HepG2 (cell line): Measurements from ENCODE around the gene CST3. TPM values are rescaled to one million over a fixed set of nuclear protein-coding genes. Genes with fewer than 3 reads are reported as not detected.
A peak's percentile ranks its signal among the peaks of the same experiment; 100 is the strongest.

Experiments used
- ATAD3A ChIP-seq: sonication (generic); formaldehyde crosslinking; IDR thresholded peaks from 2 replicates; pipeline ENCODE4 v1.4.0; 2020; ENCODE audit warnings: missing genetic modification reagents
- IRX3 ChIP-seq: sonication (generic); formaldehyde crosslinking; IDR thresholded peaks from 2 replicates; pipeline ENCODE4 v1.8.1; 2023; ENCODE audit warnings: mild to moderate bottlenecking, low read depth, missing genetic modification reagents, borderline replicate concordance
- NFE2L2 ChIP-seq: fragments of 150-350 bp; IDR thresholded peaks from 2 replicates; pipeline ENCODE4 v1.6.1; 2014; ENCODE audit warnings: low read length
- STAG1 ChIP-seq: sonication (generic); formaldehyde crosslinking; IDR thresholded peaks from 2 replicates; pipeline ENCODE4 v1.4.0; 2020; ENCODE audit warnings: missing genetic modification reagents
- THAP11 ChIP-seq: IDR thresholded peaks from 2 replicates; pipeline ENCODE4 v1.6.1; 2016; ENCODE audit warnings: missing biosample characterization, missing genetic modification reagents
- YEATS2 ChIP-seq: sonication (generic); formaldehyde crosslinking; IDR thresholded peaks from 2 replicates; pipeline ENCODE4 v1.4.0; 2020; ENCODE audit warnings: missing genetic modification reagents, borderline replicate concordance
- ZNF12 ChIP-seq: sonication (generic); formaldehyde crosslinking; IDR thresholded peaks from 2 replicates; pipeline ENCODE4 v1.5.0; 2020; ENCODE audit warnings: missing genetic modification reagents
- ZNF512B ChIP-seq: sonication (generic); formaldehyde crosslinking; IDR thresholded peaks from 2 replicates; pipeline ENCODE4 v1.5.1; 2020; ENCODE audit warnings: missing genetic modification reagents, mild to moderate bottlenecking, borderline replicate concordance
- ZNF737 ChIP-seq: sonication (generic); formaldehyde crosslinking; IDR thresholded peaks from 2 replicates; pipeline ENCODE4 v1.5.0; 2020; ENCODE audit warnings: missing genetic modification reagents, mild to moderate bottlenecking, borderline replicate concordance
- ZNF773 ChIP-seq: sonication (generic); formaldehyde crosslinking; IDR thresholded peaks from 2 replicates; pipeline ENCODE4 v1.4.0; 2020; ENCODE audit warnings: missing genetic modification reagents, borderline replicate concordance
- ZNF878 ChIP-seq: sonication (generic); formaldehyde crosslinking; IDR thresholded peaks from 2 replicates; pipeline ENCODE4 v1.8.1; 2023; ENCODE audit warnings: mild to moderate bottlenecking, missing genetic modification reagents, moderate library complexity
- ZUFSP ChIP-seq: sonication (generic); formaldehyde crosslinking; IDR thresholded peaks from 2 replicates; pipeline ENCODE4 v1.9.0; 2021; ENCODE audit warnings: missing genetic modification reagents, mild to moderate bottlenecking, borderline replicate concordance
- polyA plus RNA-seq, 8 experiments: library from polyadenylated mRNA; depleted of rRNA in 3 of 8; stranded (reverse) in 7 of 8; unstranded in 1 of 8; fragments of >200 nt; fragmentation: Illumina TruSeq in 4 of 8; extraction: Trizol in 4 of 8; gene quantifications; 2 replicates each; pipeline versions ENCODE4 v1.2.1 to v1.2.3, GENCODE V29; 2011 to 2016; ENCODE audit warnings: low read depth in 4 of 8, missing spikeins in 1 of 8, mixed read lengths in 1 of 8; ENCODE audit not compliant: insufficient read depth in 1 of 8
- total RNA-seq, 5 experiments: library from RNA; depleted of rRNA; stranded (reverse); fragments of >200 nt; fragmentation: Illumina TruSeq; extraction: Trizol; gene quantifications; 2 replicates each; pipeline ENCODE4 v1.2.3, GENCODE V29; 2016; ENCODE audit warnings: low read depth in 1 of 5
- TF ChIP-seq, protein P1 (sequence below): sonication (generic); formaldehyde crosslinking; IDR thresholded peaks from 2 replicates; pipeline ENCODE4 v1.5.0; 2020; ENCODE audit warnings: mild to moderate bottlenecking, missing genetic modification reagents, borderline replicate concordance
- TF ChIP-seq, protein P2 (sequence below): sonication (generic); formaldehyde crosslinking; IDR thresholded peaks from 2 replicates; pipeline ENCODE4 v1.8.1; 2022; ENCODE audit warnings: low read depth, mild to moderate bottlenecking, missing genetic modification reagents

The CST3 gene
- total and polyA plus RNA-seq, 2 of the 13 experiments (the other 11 are each of a cell fraction or from before 2014, with no cell fraction given) = 690 to 1,005 TPM

- TF ChIP-seq, protein P1, sequence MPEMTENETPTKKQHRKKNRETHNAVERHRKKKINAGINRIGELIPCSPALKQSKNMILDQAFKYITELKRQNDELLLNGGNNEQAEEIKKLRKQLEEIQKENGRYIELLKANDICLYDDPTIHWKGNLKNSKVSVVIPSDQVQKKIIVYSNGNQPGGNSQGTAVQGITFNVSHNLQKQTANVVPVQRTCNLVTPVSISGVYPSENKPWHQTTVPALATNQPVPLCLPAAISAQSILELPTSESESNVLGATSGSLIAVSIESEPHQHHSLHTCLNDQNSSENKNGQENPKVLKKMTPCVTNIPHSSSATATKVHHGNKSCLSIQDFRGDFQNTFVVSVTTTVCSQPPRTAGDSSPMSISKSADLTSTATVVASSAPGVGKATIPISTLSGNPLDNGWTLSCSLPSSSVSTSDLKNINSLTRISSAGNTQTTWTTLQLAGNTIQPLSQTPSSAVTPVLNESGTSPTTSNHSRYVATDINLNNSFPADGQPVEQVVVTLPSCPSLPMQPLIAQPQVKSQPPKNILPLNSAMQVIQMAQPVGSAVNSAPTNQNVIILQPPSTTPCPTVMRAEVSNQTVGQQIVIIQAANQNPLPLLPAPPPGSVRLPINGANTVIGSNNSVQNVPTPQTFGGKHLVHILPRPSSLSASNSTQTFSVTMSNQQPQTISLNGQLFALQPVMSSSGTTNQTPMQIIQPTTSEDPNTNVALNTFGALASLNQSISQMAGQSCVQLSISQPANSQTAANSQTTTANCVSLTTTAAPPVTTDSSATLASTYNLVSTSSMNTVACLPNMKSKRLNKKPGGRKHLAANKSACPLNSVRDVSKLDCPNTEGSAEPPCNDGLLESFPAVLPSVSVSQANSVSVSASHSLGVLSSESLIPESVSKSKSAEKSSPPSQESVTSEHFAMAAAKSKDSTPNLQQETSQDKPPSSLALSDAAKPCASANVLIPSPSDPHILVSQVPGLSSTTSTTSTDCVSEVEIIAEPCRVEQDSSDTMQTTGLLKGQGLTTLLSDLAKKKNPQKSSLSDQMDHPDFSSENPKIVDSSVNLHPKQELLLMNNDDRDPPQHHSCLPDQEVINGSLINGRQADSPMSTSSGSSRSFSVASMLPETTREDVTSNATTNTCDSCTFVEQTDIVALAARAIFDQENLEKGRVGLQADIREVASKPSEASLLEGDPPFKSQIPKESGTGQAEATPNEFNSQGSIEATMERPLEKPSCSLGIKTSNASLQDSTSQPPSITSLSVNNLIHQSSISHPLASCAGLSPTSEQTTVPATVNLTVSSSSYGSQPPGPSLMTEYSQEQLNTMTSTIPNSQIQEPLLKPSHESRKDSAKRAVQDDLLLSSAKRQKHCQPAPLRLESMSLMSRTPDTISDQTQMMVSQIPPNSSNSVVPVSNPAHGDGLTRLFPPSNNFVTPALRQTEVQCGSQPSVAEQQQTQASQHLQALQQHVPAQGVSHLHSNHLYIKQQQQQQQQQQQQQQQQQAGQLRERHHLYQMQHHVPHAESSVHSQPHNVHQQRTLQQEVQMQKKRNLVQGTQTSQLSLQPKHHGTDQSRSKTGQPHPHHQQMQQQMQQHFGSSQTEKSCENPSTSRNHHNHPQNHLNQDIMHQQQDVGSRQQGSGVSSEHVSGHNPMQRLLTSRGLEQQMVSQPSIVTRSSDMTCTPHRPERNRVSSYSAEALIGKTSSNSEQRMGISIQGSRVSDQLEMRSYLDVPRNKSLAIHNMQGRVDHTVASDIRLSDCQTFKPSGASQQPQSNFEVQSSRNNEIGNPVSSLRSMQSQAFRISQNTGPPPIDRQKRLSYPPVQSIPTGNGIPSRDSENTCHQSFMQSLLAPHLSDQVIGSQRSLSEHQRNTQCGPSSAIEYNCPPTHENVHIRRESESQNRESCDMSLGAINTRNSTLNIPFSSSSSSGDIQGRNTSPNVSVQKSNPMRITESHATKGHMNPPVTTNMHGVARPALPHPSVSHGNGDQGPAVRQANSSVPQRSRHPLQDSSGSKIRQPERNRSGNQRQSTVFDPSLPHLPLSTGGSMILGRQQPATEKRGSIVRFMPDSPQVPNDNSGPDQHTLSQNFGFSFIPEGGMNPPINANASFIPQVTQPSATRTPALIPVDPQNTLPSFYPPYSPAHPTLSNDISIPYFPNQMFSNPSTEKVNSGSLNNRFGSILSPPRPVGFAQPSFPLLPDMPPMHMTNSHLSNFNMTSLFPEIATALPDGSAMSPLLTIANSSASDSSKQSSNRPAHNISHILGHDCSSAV (CRISPR knock-in tag) = no peak
- no peak for TF ChIP-seq IRX3 (CRISPR knock-in tag)
- TF ChIP-seq ZNF878 (CRISPR knock-in tag) = no peak
- TF ChIP-seq, protein P2, sequence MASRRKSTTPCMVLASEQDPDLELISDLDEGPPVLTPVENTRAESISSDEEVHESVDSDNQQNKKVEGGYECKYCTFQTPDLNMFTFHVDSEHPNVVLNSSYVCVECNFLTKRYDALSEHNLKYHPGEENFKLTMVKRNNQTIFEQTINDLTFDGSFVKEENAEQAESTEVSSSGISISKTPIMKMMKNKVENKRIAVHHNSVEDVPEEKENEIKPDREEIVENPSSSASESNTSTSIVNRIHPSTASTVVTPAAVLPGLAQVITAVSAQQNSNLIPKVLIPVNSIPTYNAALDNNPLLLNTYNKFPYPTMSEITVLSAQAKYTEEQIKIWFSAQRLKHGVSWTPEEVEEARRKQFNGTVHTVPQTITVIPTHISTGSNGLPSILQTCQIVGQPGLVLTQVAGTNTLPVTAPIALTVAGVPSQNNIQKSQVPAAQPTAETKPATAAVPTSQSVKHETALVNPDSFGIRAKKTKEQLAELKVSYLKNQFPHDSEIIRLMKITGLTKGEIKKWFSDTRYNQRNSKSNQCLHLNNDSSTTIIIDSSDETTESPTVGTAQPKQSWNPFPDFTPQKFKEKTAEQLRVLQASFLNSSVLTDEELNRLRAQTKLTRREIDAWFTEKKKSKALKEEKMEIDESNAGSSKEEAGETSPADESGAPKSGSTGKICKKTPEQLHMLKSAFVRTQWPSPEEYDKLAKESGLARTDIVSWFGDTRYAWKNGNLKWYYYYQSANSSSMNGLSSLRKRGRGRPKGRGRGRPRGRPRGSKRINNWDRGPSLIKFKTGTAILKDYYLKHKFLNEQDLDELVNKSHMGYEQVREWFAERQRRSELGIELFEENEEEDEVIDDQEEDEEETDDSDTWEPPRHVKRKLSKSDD (CRISPR knock-in tag) = no peak
- no peak for TF ChIP-seq YEATS2 (CRISPR knock-in tag)
- TF ChIP-seq ZNF12 (CRISPR knock-in tag) = no peak
- TF ChIP-seq NFE2L2 = no peak
- peak; percentile 62; the same call in 1 of the 2 replicates for TF ChIP-seq THAP11 (CRISPR knock-in tag)
- TF ChIP-seq ATAD3A (CRISPR knock-in tag) = no peak
- TF ChIP-seq ZUFSP (CRISPR knock-in tag) = no peak
- TF ChIP-seq ZNF773 (CRISPR knock-in tag) = no peak
- TF ChIP-seq ZNF737 = no peak
- peak; percentile 74; the same call in 1 of the 2 replicates for TF ChIP-seq ZNF512B
- TF ChIP-seq STAG1 (CRISPR knock-in tag) = peak; percentile 98
These were observed 31.1 kb downstream of the CST3 start (continued) for GRCh38 chr20:23606652-23607049.
